GM18520 (cell line): ENCODE results near the gene COL25A1.

Experiments
- ATAC-seq: cut with Tn5 transposase; IDR thresholded peaks from one replicate; pipeline ENCODE4 v1.9.1; 2021; ENCODE audit not compliant: unreplicated experiment

COL25A1 gene

DNA sequence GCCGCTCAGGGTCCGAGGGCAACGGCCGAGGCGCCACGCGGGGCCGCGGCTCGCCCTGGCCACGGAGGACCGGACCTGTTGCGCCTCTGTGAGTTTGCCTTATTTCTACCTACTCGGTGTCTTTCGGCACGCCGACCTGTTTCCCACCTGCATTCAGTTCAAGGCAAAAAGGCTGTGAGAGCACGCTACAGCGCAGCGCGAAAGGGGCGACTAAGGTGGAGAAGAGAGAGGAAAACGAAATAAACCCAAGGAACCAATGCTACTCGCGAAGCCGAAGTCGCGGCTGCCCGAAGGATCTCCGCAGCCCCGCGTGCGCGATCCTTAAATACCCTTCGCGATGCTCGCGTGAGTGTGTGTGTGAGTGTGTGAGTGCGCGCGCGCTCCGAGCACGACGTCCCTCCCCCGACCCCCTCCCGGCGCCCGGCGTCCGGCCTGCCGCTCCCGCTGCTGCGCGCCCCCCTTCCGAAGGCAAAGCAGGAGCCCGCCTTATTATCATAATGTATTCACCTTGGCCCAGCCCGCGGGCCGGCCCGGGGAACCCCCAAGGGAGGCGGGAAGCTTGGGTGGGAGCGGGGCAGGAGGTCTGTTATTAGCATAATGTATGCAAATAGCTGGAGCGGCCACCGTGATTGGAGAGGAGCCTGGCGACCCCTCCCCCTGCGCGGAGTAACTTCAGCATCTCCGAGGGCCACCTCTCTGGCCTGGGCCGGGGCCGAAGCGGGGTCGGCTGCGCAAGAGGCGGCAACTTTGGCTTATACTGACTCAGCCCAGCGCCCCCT, at the start of gene COL25A1:
COL25A1 (minus strand) TSS at position 298 of the 779 bp plus-strand sequence.
- ATAC-seq, result no peak

- ATAC-seq, result no peak
These were observed 47.7 kb upstream of the COL25A1 start for GRCh38 chr4:109350121-109350520.

DNA sequence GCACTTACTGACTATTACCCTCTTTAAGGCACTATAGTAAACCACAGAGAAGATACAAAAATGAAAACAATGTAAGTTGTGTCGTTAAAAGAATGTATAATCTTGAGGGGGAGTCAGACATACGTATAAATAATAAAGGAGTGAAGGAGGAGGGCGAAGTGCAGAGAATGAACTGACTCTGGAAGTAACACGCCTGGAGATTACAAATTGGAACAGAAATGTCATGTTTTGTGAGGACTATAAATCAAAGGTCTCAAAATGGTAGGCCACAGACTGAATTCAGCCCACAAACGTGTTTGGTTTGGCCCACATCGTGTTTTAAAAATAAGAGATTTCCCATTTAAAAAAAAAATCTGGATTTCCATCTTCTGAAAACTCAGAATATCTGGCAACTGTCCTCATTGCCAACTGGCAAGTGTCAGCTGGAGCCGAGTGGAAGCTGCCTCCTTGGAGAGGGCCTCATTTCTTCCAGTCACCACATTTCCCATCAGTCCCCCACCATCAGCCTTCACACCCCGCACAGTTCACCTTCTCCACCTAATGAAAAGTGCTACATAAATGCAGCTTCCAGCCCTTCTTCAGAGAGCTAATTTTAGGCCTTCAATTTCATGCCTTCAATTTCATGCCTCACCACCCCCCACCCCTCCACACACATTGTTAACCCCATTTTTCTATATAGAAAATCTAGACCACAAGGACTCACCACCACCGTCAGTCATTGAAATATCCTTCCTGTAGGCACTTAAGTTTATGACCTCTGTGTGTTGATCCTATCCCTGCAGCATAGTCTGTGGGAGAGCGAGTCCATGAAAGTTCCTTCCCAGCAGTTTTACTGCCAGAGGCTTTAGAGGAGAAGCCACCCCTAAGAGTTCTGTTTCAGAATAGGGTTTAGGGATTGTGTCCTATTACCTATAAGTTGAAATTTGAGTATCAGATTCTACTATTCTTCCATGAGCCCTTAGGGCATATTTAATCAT, 32.0 kb upstream of the COL25A1 start:
- no peak for ATAC-seq

DNA sequence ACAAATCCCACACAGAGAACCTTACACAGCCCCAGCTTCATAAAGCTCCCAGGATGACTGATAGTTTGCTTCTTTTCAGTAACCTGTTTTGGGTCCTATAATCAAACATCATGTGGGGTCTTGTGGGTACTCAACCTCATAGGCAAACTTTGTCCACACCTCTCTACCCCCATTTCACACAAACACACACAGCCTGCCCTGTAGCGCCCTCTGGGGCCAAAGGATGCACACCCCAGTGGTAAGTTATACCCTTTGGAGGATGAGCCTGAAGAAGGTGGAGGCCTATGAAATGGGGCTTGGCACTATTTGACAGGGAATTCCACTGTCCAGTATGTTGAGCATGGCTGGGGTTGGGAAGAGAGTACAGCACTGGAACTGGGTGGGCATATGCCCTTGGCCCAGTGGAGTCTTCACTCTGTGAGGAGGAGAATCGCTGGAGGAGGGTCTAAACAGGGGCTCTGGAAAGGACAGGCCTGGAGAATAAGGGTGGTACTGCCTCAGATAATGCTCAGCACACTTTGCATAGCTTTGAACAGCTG, 30.5 kb upstream of the COL25A1 start:
- no peak for ATAC-seq

DNA sequence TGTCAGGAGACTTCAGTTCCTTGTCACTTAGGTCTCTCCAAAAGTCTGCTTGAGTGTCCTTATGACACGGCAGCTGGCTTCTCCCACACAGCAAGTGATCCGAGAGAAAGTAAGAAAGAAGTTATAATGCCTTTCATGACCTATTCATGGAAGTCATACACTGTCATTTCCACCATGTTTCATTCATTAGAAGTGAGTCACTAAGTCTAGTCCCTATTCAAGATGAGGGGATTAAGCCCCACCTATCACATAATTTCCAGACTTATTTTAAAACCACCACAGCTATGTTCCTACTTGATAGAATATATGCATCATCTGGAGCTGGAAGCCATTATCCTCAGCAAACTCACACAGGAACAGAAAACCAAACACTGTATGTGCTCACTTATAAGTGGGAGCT, 25.2 kb upstream of the COL25A1 start:
- ATAC-seq, result no peak

DNA sequence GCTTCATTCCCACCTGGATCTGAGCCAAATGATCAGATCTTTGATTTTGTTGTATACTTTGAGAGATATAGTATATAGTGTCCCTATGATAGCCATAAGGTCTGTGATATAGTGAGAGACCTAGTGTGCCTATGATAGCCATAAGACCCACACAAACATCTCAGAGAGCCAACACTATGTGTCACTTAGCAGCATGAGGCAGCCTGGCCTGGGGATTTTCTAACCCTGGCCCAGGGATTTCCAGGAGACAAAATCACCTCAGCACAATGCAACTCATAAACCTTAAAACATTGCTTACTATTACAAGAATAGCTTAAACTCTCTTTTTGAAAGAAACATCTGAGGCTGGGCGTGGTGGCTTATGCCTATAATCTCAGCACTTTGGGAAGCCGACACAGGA, 23.2 kb upstream of the COL25A1 start:
- no peak for ATAC-seq

DNA sequence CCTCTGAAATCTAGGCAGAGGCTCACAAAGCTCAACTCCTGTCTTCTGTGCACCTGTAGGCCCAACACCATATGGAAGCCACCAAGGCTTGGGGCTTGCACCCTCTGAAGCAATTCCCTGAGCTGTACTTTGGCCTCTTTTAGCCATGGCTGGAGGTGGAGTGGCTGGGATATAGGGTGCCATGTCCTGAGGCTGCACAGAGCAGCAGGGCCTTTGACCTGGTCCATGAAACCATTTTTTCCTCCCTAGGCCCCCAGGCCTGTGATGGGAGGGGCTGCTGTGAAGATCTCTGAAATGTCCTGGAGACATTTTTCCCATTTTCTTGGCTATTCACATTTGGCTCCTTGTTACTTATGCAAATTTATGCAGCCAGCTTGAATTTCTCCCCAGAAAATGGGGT, 20.9 kb upstream of the COL25A1 start:
- no peak for ATAC-seq

GRCh38 chr4:109321232-109321631, 18.8 kb upstream of the COL25A1 start:
- ATAC-seq, result no peak

DNA sequence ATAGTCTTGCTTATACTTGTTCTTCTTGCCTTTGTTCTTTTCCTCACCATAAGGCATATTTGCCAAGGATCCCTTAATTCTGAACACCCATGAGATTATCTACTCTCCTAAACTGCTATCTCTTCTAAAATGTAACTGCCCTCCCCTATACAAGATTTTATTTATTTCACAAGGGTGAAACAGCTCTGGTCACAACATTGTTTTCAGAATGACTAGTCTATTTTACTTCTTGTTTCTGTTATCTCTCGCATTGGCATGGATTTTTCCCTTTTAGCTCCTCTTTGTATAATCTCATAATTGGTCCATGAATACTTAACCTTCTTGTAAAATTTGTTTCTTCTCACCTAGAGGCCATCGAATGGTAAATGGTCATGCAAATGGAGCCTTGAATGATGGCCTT, 17.2 kb upstream of the COL25A1 start:
- peak; percentile 64 for ATAC-seq

DNA sequence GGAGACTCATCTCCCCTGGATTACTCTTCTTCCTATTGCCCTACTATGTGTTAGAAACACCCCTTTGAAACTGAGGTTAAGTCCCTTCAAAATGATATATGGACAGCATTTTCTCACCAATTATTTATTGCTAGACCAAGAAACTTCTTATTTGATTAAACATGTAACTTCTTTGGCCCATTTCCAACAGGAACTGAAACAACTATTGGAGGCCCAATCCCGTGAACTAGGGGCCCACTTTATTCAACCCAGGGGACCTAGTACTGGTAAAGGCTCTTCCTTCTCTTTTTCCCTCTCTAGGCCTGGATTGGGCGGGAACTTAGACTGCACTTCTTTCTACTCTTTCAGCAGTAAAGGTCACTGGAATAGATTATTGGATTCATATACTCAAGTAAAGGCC, 16.7 kb upstream of the COL25A1 start:
- ATAC-seq, result no peak

DNA sequence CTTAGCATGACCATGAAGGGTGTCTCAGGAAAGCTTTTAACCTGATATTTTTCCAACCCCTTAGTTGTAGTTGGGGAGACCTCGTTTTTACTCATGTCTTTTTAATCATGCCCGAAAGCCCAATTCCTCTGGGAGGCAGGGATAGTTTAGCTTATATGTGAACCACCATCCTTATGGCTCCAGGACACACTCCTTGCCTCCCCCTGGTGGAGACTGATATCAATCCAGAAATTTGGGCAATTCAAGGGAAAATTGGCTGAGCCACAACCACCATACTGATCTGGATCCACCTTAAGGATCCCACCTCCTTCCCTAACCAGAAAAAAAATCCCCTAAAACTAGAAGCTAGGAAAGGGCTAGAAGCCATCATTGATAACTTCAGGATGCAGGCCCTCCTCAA, 13.4 kb upstream of the COL25A1 start:
- ATAC-seq, result no peak

DNA sequence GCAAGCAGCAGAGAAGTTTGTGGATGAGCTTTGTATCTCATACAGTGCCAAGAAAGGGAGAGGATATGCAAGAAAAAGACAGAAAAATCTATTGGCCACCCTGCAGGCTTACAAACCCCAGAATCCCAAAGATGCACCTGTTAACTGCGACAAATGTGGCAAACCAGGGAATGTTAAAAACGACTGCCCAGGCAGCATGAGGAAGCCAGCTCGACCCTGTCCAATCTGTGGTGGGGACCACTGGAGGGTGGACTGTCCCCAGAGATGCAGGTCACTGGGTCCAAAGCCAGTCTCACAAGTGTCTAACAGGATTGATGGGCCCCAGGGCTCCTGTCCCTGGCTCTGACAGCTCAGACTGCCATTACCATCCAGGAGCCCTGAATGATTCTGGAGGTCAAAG, 12.9 kb upstream of the COL25A1 start:
- ATAC-seq, result no peak

DNA sequence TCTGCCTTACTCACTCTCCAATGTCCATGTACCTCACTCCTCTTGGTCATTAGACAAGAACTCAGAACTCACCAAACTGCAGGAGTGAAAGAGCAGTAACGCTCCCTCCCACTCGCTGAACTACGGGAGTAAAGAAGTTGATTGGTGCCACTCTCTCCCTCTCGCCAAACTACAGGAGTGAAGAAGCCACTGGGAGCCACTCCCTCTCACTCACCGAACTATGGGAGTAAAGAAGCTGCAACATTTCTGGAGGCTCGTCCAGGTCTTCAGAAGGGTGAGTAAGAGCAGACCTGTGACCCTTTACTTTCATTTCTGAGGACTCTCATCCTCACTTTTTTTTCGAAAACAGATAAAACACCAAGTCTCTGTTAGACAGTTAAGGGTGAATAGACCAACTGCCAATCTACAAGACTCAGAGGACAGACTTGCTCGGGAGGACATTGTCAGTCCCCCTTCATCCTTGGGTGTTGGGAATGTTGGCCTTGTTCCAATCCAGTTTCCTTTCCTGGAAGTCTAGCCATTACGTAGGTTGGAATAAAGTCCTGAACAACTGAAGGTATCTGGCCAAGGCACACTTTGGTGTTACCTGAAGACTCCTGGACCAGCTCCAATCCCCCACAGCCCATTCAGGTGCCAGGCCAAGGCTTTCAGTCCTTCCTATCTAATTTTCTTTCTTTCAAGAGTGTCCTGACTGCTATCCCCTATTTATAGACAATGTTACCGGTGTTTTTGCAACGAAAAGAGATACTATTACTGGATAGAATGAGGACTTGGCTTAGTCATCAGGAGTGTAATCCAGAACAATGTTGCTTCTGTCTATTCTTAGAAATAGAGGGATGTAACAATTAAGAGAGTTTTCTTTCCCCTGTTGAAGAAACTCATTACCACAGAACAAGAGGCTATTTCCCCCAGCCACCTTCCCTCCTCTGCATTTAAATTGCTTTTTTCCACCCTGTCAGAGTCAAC, 11.0 kb upstream of the COL25A1 start:
- no peak for ATAC-seq

- ATAC-seq, result no peak
These were observed 660 bp upstream of the COL25A1 start for GRCh38 chr4:109303140-109303496.

DNA sequence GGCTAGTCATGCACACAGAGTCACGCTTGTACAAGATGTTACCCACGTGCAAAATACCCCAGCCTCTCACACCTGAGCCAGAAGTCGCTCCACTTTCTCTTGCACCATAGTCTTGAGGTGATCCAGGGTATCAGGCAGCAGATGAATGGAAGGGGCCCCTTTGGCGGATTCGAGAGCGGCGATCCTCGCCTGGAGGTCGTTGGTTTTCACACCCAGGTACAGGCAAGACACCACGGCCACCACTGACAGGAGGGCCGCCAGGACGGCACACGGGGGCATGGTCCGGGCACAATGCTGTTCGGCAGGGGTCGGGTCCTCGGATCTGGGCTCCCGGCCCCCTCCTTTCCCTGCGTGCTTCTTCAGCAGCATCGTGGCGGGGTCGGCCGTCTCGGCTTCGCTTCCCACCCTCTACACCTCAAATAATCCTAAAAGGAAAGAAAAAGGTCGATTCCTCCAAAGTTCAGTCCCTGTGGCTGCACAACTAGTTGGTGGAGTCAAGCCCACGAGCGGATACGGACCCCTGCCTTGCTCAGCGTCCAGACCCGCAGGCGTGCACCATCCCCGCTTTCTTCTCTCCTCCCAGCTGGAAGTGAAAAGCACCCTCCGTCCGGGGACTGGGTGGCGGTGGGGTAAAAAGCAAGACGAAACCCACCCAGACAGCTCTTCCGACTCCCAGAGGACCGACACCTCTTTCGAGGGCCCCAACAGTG, 652 bp downstream of the COL25A1 start:
- no peak for ATAC-seq

GRCh38 chr4:109298279-109299010, 4.0 kb downstream of the COL25A1 start:
- ATAC-seq, result no peak

GRCh38 chr4:109296527-109296926, 5.9 kb downstream of the COL25A1 start:
- ATAC-seq, result no peak

GRCh38 chr4:109295081-109295480, 7.4 kb downstream of the COL25A1 start:
- ATAC-seq, result no peak

DNA sequence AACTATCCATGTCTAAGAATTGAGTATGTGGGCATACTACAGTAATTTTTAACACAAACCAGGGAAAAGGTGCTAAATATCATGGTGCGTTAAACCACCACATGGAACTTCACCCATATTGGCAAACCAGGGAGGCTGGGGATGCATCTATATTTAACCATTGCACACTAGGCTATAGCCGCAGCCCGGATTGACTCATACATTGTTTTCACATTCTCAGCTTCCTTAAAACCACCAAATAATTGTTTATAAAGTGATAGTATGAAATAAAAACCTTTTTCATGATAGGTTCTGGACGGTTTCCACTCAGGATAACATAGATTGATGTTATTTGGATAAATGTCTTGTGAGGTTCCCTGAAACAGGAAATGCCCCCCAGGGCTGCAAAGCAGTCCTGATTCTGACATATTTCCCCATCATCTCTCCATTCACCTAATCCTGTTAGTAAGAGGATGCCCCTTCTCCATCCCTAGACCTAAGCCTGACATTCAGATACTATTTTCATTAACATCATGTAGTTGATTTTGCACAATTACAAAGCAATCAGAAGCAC, 7.9 kb downstream of the COL25A1 start:
- ATAC-seq, result no peak
